HK-2 (cell line): ENCODE results near the gene CACNA2D4.

ENCODE experiments used
- DNase-seq: peaks from one replicate; pipeline ENCODE4 v3.0.0-alpha.2; 2018; ENCODE audit not compliant: unreplicated experiment

CACNA2D4 gene

DNA sequence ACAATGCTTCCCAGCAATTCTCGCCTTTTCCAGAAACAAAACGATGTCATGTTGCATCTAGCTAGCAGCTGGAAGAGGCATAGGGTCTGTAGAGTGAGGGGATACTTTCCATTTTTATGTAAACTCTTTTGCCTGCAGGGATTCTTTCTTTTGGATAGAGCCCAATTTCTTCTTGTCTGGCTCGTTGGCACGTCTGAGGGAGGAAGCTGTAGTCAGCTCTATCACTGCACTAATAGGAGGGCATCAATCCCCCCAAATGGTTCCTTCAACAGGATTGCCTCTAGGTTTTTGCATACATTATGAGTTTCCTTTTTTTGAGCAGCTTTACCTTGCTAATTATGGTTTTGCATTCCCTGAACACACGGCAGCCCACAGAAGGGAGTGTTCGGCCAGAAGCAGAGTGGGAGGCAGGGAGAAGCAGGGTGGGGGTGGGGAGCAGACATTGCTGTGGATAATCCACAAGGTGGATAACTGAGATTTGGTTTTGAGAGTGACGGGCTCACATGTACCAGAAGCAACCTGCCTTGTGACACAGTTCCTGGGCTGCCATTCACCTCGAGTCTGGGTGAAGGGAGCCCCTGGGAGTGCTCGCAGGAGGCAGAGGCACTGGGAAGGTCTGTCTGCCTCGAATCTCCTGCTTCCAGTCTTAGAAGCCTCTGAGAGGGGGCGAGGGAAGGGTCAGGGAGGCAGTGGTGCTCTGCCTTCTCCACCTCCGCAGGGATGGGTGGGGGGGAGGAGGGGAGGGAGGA lies 73.6 kb downstream of the CACNA2D4 start:
- no peak for DNase-seq

GRCh38 chr12:1844223-1844622 lies 74.2 kb downstream of the CACNA2D4 start:
- DNase-seq = no peak

DNA sequence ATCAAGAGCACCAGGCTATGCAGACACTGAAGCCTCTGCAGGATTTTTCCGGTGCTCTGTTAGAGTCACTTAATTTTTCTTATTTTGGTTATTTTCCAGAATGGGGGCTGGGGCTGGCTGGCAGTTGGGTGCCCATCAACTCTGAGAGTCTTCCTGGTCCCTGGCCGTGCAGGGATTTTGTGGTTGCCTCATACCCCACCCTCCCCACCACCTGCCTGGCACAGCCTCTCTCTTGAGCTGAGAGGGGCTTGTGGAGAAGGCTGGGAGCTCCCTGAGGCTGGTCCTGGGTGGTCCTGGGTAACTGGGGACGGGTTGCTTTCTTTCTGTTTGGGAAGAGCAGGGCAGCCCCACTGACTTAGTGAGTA lies 74.8 kb downstream of the CACNA2D4 start:
- no peak for DNase-seq

GRCh38 chr12:1842905-1843640 lies 75.4 kb downstream of the CACNA2D4 start:
- no peak for DNase-seq

GRCh38 chr12:1842183-1842904 lies 76.1 kb downstream of the CACNA2D4 start:
- no peak for DNase-seq

GRCh38 chr12:1841586-1842182 lies 76.8 kb downstream of the CACNA2D4 start:
- DNase-seq = no peak

DNA sequence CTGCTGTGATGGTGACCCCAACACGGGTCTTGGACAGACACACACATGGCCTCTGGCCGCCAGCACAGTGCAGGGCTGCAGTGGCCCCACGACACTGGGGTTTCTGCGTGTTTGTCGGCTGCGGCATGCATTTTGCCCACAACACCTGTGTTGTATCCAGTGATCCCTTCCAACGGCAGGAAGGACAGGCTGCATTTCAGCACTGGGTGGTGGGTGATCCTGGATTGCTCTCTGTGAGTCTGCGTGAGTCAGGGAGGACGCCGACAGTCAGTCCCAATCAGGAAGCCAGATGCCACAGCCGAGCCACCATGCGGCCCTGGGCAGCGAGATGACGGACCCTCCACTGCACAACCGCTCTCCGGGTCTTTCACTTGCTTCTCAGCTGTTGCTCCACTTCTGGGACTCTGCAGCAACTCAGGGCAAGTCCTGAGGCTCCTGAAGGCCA lies 77.4 kb downstream of the CACNA2D4 start:
- no peak for DNase-seq

- no peak for DNase-seq
Measured at GRCh38 chr12:1839956-1840951, 78.2 kb downstream of the CACNA2D4 start.

DNA sequence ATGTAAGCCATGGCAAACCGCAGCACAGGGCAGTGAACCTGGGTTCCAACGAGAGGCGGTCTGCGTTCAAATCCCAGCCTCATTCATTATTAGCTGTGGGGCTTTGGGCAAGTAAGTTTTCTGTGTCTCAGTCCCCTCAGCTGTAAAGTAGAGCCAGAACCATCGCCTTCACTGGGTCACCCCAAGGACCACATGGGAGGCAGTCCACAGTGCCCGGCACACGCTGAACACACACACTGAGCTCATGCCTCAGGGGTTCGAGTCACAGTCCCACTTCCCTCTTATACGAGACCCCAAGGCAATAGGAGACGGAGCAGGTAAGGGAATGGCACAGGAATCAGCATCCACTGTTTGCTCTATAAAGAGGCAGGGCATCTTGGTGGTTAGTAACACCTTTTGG lies 79.0 kb downstream of the CACNA2D4 start:
- DNase-seq = no peak

DNA sequence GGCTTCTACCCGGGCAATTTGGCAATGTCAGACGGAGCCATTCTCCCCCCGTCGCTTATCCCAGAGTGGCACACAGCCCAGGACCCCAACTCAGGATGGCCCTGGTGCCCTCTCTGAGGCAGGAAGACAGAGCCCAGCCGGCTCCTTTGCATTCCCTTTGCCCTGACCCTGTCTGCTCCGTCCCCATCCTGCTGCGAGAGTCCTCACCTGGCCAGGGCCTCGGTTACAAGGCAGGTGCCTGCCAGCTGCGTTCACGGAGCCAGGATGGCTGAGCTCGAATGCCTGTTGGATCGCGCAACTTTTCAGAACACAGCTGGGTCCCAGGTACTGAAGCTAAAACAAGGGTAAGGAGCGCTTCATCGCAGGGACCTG lies 79.5 kb downstream of the CACNA2D4 start:
- DNase-seq = no peak

DNA sequence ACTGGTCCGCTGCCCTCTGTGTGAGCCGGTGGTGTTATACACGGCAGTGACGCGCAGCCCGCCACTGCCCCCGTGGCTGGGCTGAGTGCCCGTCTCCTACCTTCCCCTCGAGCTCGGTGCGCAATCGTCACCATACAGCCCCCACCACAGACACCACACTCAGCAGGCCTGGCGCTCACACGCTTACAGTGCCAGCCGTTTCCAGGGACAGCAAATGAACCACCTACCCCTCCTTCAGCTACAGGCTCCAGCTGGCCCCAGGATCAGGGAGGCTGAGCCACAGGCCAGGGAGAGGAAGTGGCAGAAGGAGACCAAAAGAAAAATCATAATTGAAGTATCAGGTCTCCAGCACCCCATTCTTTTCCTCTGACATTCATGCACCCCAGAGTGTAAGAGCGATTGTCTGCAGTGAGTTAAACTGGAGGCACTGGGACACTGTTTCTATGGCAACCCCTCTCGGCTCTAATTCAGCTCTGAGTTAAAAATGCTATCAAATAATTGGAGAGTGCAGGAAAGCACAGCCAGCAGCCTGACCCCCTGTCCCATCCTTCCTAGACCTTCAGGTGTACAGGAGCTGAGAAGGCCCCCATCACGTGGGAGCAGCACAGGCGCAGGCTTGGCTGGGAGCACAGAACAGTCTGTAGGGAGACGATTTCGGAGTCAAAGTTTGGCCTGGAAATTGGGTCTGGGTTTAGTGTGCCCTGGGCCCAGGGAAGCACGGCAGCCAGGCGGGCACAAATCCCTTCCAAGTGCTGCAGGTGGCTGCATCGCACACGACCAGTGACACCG lies 80.1 kb downstream of the CACNA2D4 start:
- no peak for DNase-seq

- no peak for DNase-seq
Measured at GRCh38 chr12:1837541-1838204, 80.8 kb downstream of the CACNA2D4 start.

- no peak for DNase-seq
Measured at GRCh38 chr12:1836854-1837421, 81.5 kb downstream of the CACNA2D4 start.

GRCh38 chr12:1836241-1836803 lies 82.1 kb downstream of the CACNA2D4 start:
- DNase-seq = no peak

DNA sequence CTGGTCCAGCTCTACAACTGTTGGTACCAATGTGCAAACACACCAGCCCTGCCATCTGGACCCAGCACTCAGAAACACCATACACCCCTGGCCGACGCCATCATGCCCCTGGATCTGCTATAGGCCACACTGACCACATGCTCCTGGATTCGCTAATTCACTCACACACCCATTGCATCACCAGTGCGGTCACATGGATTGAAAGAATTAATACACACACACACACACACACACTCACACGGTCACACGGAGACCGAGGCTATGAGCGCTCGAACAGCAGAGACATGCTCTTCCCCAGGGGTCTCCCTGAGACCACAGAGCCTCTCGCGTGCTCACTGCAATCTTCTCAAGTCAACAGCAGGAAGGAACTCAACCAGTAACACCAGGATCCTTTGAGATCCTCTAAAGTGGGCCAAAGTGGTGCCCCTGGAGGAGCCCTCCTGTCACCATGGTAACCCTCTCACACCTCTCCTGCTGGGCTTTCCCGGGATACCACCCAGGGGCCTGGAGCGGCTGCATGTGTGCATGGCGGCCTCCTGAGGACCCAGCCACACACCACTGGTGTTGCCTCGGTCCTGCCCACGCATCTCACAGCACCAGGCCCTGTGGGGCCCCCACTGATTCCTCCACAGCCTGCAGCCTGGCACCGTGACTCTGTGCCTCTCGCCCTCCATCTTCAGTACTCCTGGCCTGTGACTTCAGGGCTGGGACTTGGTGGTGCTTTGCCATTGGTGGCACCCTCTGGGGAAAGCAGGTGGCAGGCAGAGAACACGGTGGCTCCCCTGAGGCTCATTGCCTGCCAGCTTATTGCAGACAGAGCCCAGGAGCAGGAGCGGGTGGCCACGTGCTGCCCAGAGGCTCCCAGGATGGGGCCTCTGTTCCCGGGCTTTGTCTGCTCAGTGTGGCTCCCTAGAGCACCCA lies 83.0 kb downstream of the CACNA2D4 start:
- DNase-seq = no peak

GRCh38 chr12:1834186-1834925 lies 84.1 kb downstream of the CACNA2D4 start:
- DNase-seq = no peak

- DNase-seq = no peak
Measured at GRCh38 chr12:1833596-1834028, 84.8 kb downstream of the CACNA2D4 start.
